Measurements from ENCODE around the gene CTTNBP2.

Gene CTTNBP2

GRCh38 chr7:117706210-117706609, 167.0 kb downstream of the CTTNBP2 start:
- in situ Hi-C loops (cut with MboI; ENCODE audit: low sequenced_read_pairs), result no loop called here

DNA sequence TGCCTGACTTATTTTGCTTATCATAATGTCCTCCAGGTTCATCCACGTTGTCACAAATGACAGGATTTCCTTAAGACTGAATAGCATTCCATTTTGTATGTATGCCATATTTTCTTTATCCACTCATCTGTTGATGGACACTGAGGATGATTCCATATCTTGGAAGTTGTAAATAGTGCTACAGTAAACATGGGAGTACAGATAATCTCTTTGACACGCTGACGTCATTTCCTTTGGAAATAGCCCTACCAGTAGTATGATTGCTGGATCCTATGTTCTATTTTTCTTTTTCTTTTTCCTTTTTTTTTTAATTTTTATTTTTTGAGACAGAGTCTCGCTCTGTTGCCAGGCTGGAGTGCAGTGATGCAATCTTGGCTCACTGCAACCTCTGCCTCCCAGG, 167.6 kb downstream of the CTTNBP2 start:
- in situ Hi-C loops (cut with MboI; ENCODE audit: low sequenced_read_pairs), result no loop called here

DNA sequence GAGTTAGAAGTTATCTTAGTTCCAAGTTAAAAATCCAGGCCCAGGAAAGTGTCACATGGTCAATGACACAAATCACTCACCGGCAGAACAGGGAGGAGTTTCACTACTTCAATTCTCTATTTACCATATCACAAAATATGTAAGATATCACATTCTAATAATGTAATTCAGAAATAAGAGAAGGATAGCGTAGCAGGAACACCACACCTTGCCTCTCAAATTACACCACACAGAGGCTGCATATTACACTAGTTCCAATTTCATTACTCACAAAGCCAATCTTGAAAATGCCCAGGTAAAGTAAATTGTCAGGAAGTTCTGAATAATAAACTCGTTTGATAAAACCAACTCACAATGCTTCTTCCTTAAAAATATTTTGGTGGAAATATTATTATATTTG, 169.2 kb downstream of the CTTNBP2 start:
- in situ Hi-C loops (cut with MboI; ENCODE audit: low sequenced_read_pairs), result no loop called here

GRCh38 chr7:117698018-117698417, 175.2 kb downstream of the CTTNBP2 start:
- in situ Hi-C loops (cut with MboI; ENCODE audit: low sequenced_read_pairs), result no loop called here

DNA sequence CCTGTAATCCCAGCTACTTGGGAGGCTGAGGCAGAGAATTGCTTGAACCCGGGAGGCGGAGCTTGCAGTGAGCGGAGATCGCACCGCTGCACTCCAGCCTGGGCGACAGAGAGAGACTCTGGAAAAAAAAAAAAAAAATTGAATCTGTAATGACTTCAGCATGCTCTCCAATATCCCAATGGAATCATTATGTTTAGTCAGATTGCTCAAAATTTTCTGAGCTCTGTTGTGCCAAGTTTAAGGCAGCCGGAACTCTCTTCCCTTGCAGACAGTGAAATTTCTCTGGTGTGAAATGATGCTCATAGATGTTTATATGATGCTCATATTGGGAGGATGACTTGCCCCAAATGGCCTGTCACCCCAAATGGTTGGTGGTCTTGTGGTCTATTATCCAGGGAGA, 180.9 kb downstream of the CTTNBP2 start:
- in situ Hi-C loops (cut with MboI; ENCODE audit: low sequenced_read_pairs), result no loop called here

GRCh38 chr7:117690147-117690546, 183.1 kb downstream of the CTTNBP2 start:
- in situ Hi-C loops (cut with MboI; ENCODE audit: low sequenced_read_pairs), result no loop called here

DNA sequence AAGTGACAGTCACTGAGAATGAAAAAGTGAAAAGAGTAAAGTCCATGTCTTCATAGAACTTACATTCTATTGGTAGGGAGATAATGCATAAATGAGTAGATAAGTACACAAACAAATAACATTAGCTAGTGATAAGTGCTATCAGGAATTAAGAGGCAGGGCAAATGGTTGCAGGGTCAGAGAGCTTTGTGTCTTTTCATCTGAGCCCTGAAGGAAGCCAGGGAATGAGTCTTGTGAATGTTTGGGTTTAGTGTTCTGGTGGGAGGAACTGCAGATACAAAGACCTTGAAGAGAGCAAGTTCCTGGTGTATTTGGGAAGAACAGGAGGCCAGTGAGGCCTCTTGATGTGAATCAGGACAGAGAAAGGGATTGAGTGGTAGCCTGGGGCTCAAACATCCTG, 183.8 kb downstream of the CTTNBP2 start:
- in situ Hi-C loops (cut with MboI; ENCODE audit: low sequenced_read_pairs), result no loop called here

GRCh38 chr7:117688126-117688525, 185.1 kb downstream of the CTTNBP2 start:
- in situ Hi-C loops (cut with MboI; ENCODE audit: low sequenced_read_pairs), result no loop called here

DNA sequence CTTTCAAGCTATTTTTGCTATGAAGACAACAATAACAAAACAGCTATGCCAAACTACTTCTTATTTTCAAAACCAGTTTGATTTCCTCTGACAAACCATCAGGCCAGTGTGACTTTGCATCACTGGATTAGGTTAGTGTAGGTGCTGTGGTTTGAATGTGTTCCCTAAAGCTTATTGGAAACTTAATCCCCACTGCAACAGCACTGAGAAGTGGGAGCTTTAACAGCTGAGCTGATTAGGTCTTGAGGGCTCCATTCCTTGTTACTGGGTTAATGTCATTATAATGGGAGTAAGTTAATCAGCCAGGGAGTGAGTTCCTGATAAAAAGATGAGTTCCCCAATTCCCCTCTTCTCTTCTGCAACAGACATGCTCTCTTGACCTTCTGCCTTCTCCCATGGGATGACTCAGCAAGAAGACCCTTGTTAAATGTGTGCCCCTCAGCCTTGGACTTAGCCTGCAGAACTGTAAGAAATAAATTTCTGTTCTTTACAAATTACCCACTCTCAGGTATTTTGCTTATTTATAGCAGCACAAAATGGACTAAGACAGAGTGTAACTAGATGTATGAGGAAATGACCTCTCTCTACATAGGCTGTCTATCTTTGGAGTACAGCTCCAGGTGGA, 186.8 kb downstream of the CTTNBP2 start:
- in situ Hi-C loops (cut with MboI; ENCODE audit: low sequenced_read_pairs), result no loop called here

DNA sequence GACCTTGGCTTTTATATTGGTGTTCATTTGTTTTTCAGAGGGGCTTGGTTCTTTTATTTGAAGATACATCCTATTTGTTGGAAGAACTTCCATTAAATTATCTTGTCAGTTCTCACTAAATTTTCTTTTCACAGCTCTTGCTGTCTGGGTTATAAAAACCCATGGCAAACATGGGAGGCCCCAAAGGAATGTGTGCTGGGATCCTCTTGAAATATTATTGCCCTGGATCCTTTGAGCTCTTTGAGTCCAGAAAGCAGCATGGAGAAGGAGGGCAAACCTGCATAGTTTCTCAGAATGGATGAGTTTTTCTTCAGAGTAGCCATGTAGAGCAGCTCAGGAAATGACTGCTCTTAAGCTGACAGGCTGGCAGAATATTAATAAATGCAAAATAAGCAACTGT, 187.4 kb downstream of the CTTNBP2 start:
- in situ Hi-C loops (cut with MboI; ENCODE audit: low sequenced_read_pairs), result no loop called here

GRCh38 chr7:117683430-117684175, 189.6 kb downstream of the CTTNBP2 start:
- in situ Hi-C loops (cut with MboI; ENCODE audit: low sequenced_read_pairs), result no loop called here

- in situ Hi-C loops (cut with MboI; ENCODE audit: low sequenced_read_pairs), result no loop called here
These were observed 190.4 kb downstream of the CTTNBP2 start for GRCh38 chr7:117682681-117683385.

GRCh38 chr7:117679120-117679519, 194.1 kb downstream of the CTTNBP2 start:
- in situ Hi-C loops (cut with MboI; ENCODE audit: low sequenced_read_pairs), result no loop called here

DNA sequence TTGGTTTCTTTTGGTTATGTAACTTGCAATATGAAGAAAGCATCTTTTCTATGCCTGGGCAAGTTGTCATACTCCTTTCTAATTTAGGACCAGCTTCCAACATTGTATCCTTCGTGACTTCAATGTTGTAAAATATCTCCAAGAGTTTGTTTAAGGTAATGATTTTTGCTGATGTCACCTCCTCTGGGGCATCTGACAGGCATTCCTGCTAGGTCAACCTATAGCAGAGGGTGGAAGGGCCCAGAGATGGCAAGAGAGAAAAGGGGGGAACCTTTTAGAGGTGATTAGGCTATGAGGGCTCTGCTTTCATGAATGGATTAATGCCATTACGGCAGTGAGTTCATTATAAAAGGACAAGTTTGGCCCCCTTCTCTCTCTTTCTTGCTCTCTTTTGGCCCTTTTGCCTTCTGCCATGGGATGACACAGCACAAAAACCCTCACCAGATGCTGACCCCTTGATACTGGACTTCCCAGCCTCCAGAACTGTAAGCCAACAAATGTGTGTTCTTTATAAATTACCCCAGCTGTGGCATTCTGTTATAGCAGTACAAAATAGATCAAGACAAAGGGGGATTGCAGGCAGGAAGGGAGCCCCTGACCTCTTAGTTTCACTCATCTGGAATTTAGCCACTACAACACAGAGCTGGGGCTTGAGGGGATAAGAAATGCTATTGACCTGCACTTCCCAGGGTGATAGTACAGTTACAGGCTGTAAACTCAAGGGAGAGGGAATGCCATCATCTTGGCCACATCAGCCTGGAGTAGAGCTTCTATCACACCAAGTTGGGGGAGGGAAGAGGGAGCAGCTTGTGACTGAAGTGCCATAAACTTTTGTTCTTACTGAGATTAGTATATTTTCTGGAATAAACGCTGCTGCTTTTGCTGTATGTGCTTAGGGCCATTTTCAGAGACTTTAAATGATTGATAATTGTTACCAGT, 197.5 kb downstream of the CTTNBP2 start:
- in situ Hi-C loops (cut with MboI; ENCODE audit: low sequenced_read_pairs), result no loop called here

DNA sequence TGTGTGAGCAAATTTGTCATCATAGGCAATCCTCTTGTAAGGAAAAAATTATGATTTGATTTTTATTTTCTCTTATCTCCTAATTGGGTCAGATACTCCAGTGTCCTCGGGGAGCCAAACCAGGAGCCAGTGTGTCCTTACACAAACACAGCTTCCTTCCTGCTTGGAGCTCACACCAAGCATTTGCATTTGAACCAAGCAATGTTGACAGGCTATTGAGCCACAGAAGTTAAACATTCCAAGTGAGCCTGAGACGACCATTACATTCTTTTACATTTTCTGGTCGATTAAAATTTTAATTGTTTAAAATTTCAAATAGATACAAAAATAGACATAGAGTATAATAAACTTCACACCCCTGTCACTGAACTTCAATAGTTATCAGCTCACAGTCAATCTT, 198.6 kb downstream of the CTTNBP2 start:
- in situ Hi-C loops (cut with MboI; ENCODE audit: low sequenced_read_pairs), result no loop called here

- in situ Hi-C loops (cut with MboI; ENCODE audit: low sequenced_read_pairs), result no loop called here
These were observed 199.4 kb downstream of the CTTNBP2 start for GRCh38 chr7:117673839-117674238.

DNA sequence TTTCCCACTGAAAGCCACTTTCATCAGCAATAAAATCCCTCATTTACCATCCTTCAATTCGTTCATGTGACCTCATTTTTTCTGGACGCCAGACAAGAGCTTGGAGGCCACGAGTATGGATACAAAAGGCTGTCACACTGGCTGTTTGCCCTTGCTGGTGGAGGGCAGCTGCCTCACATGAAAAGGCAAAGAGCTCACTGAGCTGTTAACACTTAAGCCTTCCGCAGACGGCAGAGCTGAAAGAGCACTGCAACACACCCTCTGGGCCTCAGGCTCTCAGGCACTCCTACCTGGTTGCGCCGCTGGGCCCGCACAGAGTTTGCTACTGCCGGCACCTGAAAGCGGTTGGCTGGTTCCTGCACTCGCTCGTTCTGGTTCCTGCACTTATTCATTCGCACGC, 199.9 kb downstream of the CTTNBP2 start:
- in situ Hi-C loops (cut with MboI; ENCODE audit: low sequenced_read_pairs), result no loop called here

GRCh38 chr7:117672453-117672852, 200.8 kb downstream of the CTTNBP2 start:
- in situ Hi-C loops (cut with MboI; ENCODE audit: low sequenced_read_pairs), result no loop called here

GRCh38 chr7:117669818-117670217, 203.4 kb downstream of the CTTNBP2 start:
- in situ Hi-C loops (cut with MboI; ENCODE audit: low sequenced_read_pairs), result no loop called here

DNA sequence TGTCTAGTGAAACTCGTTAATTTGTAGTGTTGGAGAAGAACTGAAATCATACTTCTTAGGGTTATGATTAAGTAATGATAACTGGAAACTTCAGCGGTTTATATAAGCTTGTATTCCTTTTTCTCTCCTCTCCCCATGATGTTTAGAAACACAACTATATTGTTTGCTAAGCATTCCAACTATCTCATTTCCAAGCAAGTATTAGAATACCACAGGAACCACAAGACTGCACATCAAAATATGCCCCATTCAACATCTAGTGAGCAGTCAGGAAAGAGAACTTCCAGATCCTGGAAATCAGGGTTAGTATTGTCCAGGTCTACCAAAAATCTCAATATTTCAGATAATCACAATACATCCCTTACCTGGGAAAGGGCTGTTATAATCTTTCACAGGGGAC, 205.8 kb downstream of the CTTNBP2 start:
- in situ Hi-C loops (cut with MboI; ENCODE audit: low sequenced_read_pairs), result no loop called here

DNA sequence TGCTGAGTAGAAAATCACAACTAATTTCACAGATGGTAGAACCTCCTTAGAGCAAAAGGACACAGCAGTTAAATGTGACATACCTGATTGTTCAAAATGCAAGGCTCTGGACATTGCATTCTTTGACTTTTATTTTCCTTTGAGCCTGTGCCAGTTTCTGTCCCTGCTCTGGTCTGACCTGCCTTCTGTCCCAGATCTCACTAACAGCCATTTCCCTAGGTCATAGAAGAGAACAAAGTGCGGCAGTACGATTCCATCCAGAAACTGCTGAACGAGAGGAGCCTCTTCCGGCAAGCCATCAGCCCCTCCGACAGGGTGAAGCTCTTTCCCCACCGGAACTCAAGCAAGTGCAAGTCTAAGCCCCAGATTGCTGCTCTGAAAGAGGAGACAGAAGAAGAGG, 206.6 kb downstream of the CTTNBP2 start:
- in situ Hi-C loops (cut with MboI; ENCODE audit: low sequenced_read_pairs), result no loop called here

All from HL-60/S4 treated with phorbol 12-myristate 13-acetate at 8.2 ng/mL for 4 days and 3 days (cell line).